ENCODE results near the gene FBXL19.
"Not testable (repeated sequence)": the region's sequence is repeated elsewhere in the genome, so short reads cannot be mapped to it uniquely, and the experiment has no call there.

The FBXL19 gene

GRCh38 chr16:30923554-30924075 lies at the start of gene FBXL19:
FBXL19 (plus strand) TSS chr16:30923572; CDS start chr16:30925755, 2,183 bp downstream.
- DNase-seq (ENCODE audit: low read depth) = no peak

GRCh38 chr16:30874244-30874820 lies 49.0 kb upstream of the FBXL19 start:
- no peak for DNase-seq (ENCODE audit: low read depth)

GRCh38 chr16:30874821-30875717 lies 48.3 kb upstream of the FBXL19 start:
- peak; percentile 90 for DNase-seq (ENCODE audit: low read depth)

GRCh38 chr16:30875871-30876801 lies 47.2 kb upstream of the FBXL19 start:
- DNase-seq (ENCODE audit: low read depth) = no peak

GRCh38 chr16:30876867-30877266 lies 46.5 kb upstream of the FBXL19 start:
- DNase-seq (ENCODE audit: low read depth) = no peak

- DNase-seq (ENCODE audit: low read depth) = no peak
Measured at GRCh38 chr16:30882429-30883310, 40.7 kb upstream of the FBXL19 start.

GRCh38 chr16:30884760-30885159 lies 38.6 kb upstream of the FBXL19 start:
- DNase-seq (ENCODE audit: low read depth) = no peak

- DNase-seq (ENCODE audit: low read depth) = no peak
Measured at GRCh38 chr16:30885196-30885595, 38.2 kb upstream of the FBXL19 start.

GRCh38 chr16:30886145-30886544 lies 37.2 kb upstream of the FBXL19 start:
- no peak for DNase-seq (ENCODE audit: low read depth)

- DNase-seq (ENCODE audit: low read depth) = no peak
Measured at GRCh38 chr16:30887927-30888326, 35.4 kb upstream of the FBXL19 start.

GRCh38 chr16:30888856-30889499 lies 34.4 kb upstream of the FBXL19 start:
- no peak for DNase-seq (ENCODE audit: low read depth)

GRCh38 chr16:30889721-30890120 lies 33.7 kb upstream of the FBXL19 start:
- DNase-seq (ENCODE audit: low read depth) = no peak

GRCh38 chr16:30891043-30891823 lies 32.1 kb upstream of the FBXL19 start:
- not testable (repeated sequence) for DNase-seq (ENCODE audit: low read depth)

- DNase-seq (ENCODE audit: low read depth) = no peak
Measured at GRCh38 chr16:30892670-30893416, 30.5 kb upstream of the FBXL19 start.

- DNase-seq (ENCODE audit: low read depth) = no peak
Measured at GRCh38 chr16:30893417-30893743, 30.0 kb upstream of the FBXL19 start.

GRCh38 chr16:30893744-30894539 lies 29.4 kb upstream of the FBXL19 start, which contains the start of gene BCL7C:
BCL7C (minus strand) TSS chr16:30894077; CDS start chr16:30893944, 133 bp downstream.
- DNase-seq (ENCODE audit: low read depth) = peak; percentile 87

GRCh38 chr16:30894540-30895368 lies 28.6 kb upstream of the FBXL19 start:
- DNase-seq (ENCODE audit: low read depth) = no peak
